Astrocyte (in vitro differentiated cells and primary cell): ENCODE measurements around the gene CEND1. TPM values are rescaled to one million over a fixed set of nuclear protein-coding genes. Genes with fewer than 3 reads are reported as not detected.
A peak's percentile ranks its signal among the peaks of the same experiment; 100 is the strongest.

ENCODE experiments used
- DNase-seq: peaks from one replicate; pipeline ENCODE4 v3.0.0-alpha.2; 2010; ENCODE audit warnings: low read depth
- FAIRE-seq: peaks from 2 replicates; lab custom pipeline; 2011; peaks lifted over from hg19 to GRCh38; lab: Jason Lieb, UNC
- H2AFZ ChIP-seq: 2 replicates; pipeline ENCODE4 v1.6.0; 2012; ENCODE audit warnings: low read depth, low read length, inconsistent platforms
- H3K27ac ChIP-seq: 2 replicates; pipeline ENCODE4 v1.5.1; 2011; ENCODE audit warnings: low read depth, low read length, inconsistent platforms
- H3K27me3 ChIP-seq: 2 replicates; pipeline ENCODE4 v1.6.0; 2011; ENCODE audit warnings: low read length, inconsistent platforms; ENCODE audit not compliant: insufficient read depth
- H3K36me3 ChIP-seq: 2 replicates; pipeline ENCODE4 v1.5.1; 2011; ENCODE audit warnings: low read length, inconsistent platforms; ENCODE audit not compliant: insufficient read depth
- H3K4me1 ChIP-seq: 2 replicates; pipeline ENCODE4 v1.5.1; 2011; ENCODE audit warnings: low read length, inconsistent platforms; ENCODE audit not compliant: insufficient read depth
- H3K4me2 ChIP-seq: 2 replicates; pipeline ENCODE4 v1.6.0; 2012; ENCODE audit warnings: low read length, inconsistent platforms
- H3K4me3 ChIP-seq: 2 replicates; pipeline ENCODE4 v1.5.1; 2011; ENCODE audit warnings: low read depth, mild to moderate bottlenecking, low read length, inconsistent platforms; ENCODE audit not compliant: insufficient read depth
- H3K79me2 ChIP-seq: 2 replicates; pipeline ENCODE4 v1.6.0; 2012; ENCODE audit warnings: mild to moderate bottlenecking, low read length, inconsistent platforms; ENCODE audit not compliant: insufficient read depth
- H3K9ac ChIP-seq: 2 replicates; pipeline ENCODE4 v1.6.0; 2012; ENCODE audit warnings: mild to moderate bottlenecking, low read length, inconsistent platforms
- H3K9me3 ChIP-seq: 2 replicates; pipeline ENCODE4 v1.5.1; 2012; ENCODE audit warnings: low read depth, mild to moderate bottlenecking, low read length, inconsistent platforms; ENCODE audit not compliant: insufficient read depth
- H4K20me1 ChIP-seq: 2 replicates; pipeline ENCODE4 v1.6.0; 2012; ENCODE audit warnings: low read length, inconsistent platforms; ENCODE audit not compliant: insufficient read depth
- H3K27ac Mint-ChIP-seq: one replicate; pipeline ENCODE4 v1.8.0; 2021; ENCODE audit warnings: mild to moderate bottlenecking, mixed read lengths; ENCODE audit not compliant: unreplicated experiment
- H3K27me3 Mint-ChIP-seq: one replicate; pipeline ENCODE4 v1.8.0; 2021; ENCODE audit warnings: low read depth, mixed read lengths; ENCODE audit not compliant: unreplicated experiment
- H3K36me3 Mint-ChIP-seq: one replicate; pipeline ENCODE4 v1.8.0; 2021; ENCODE audit warnings: low read depth, mixed read lengths; ENCODE audit not compliant: unreplicated experiment
- H3K4me1 Mint-ChIP-seq: one replicate; pipeline ENCODE4 v1.8.0; 2021; ENCODE audit warnings: low read depth, mixed read lengths; ENCODE audit not compliant: unreplicated experiment
- H3K4me3 Mint-ChIP-seq: one replicate; pipeline ENCODE4 v1.8.0; 2021; ENCODE audit warnings: mild to moderate bottlenecking, moderate library complexity, mixed read lengths; ENCODE audit not compliant: unreplicated experiment
- H3K9me3 Mint-ChIP-seq: one replicate; pipeline ENCODE4 v1.8.0; 2021; ENCODE audit warnings: mild to moderate bottlenecking, mixed read lengths; ENCODE audit not compliant: unreplicated experiment
- CTCF ChIP-seq: IDR thresholded peaks from 2 replicates; pipeline ENCODE4 v1.5.1; 2011; ENCODE audit warnings: low read depth, mild to moderate bottlenecking, inconsistent platforms, low read length, moderate library complexity; ENCODE audit not compliant: insufficient read depth
- EZH2 ChIP-seq: IDR thresholded peaks from 2 replicates; pipeline ENCODE4 v1.6.1; 2012; ENCODE audit warnings: mild to moderate bottlenecking, low read length, inconsistent platforms; ENCODE audit not compliant: insufficient read depth
- total RNA-seq: library from RNA; stranded (reverse); gene quantifications from 2 replicates; pipeline ENCODE4 v1.2.1, GENCODE V29; 2021

Gene CEND1
- total RNA-seq, 1 donor from 2014 or later = 0.59 TPM

GRCh38 chr11:821512-822371, 31.9 kb upstream of the CEND1 start:
- H3K4me2 ChIP-seq = peak overlapping the region; percentile 98
- peaks cover 27% of the 10 kb centered on the region for H3K79me2 ChIP-seq
- Mint-ChIP-seq H3K27me3 (peaks cover 6% of the 10 kb centered on the region), H3K4me3 (peak overlapping the region; percentile 14), H3K36me3 (peaks cover 2% of the 10 kb centered on the region), H3K4me1 (peaks cover 5% of the 10 kb centered on the region), H3K27ac (no peak overlapping the region), H3K9me3 (no peaks in the 10 kb centered on the region)
- TF ChIP-seq EZH2 = no peak
- TF ChIP-seq CTCF = no peak
- no peak overlapping the region for H3K4me3 ChIP-seq
- H3K27me3 ChIP-seq = no peaks in the 10 kb centered on the region
- H2AFZ ChIP-seq = no peak overlapping the region
- H3K9me3 ChIP-seq = no peaks in the 10 kb centered on the region
- H3K27ac ChIP-seq = no peak overlapping the region
- FAIRE-seq (no peak), DNase-seq (no peak)
- peaks cover 24% of the 10 kb centered on the region for H3K4me1 ChIP-seq
- no peaks in the 10 kb centered on the region for H3K36me3 ChIP-seq
- peak overlapping the region; percentile 89 for H3K9ac ChIP-seq
- peaks cover 43% of the 10 kb centered on the region for H4K20me1 ChIP-seq

GRCh38 chr11:820655-821511, 31.0 kb upstream of the CEND1 start:
- TF ChIP-seq EZH2 = no peak
- TF ChIP-seq CTCF = no peak
- Mint-ChIP-seq H3K27ac (no peak overlapping the region), H3K4me3 (peak overlapping the region; percentile 87), H3K36me3 (peaks cover 4% of the 10 kb centered on the region), H3K4me1 (peaks cover 5% of the 10 kb centered on the region), H3K9me3 (no peaks in the 10 kb centered on the region), H3K27me3 (peaks cover 2% of the 10 kb centered on the region)
- H3K9me3 ChIP-seq = no peaks in the 10 kb centered on the region
- DNase-seq (peak; percentile 29), FAIRE-seq (no peak)
- H3K9ac ChIP-seq = peak overlapping the region; percentile 89
- peaks cover 43% of the 10 kb centered on the region for H4K20me1 ChIP-seq
- H3K27ac ChIP-seq = peak overlapping the region; percentile 12
- peak overlapping the region; percentile 98 for H3K4me2 ChIP-seq
- H2AFZ ChIP-seq = no peak overlapping the region
- H3K27me3 ChIP-seq = no peaks in the 10 kb centered on the region
- peaks cover 27% of the 10 kb centered on the region for H3K79me2 ChIP-seq
- H3K4me3 ChIP-seq = peak overlapping the region; percentile 76
- peaks cover 24% of the 10 kb centered on the region for H3K4me1 ChIP-seq
- H3K36me3 ChIP-seq = no peaks in the 10 kb centered on the region
